Mucosa of stomach (tissue), 1 donor: Measurements from ENCODE around the gene PROM1.

ENCODE experiments used
- H3K27me3 ChIP-seq: one replicate; pipeline ENCODE4 v1.7.0; 2013; ENCODE audit warnings: mild to moderate bottlenecking, low read length; ENCODE audit not compliant: control insufficient read depth, insufficient read depth
- H3K36me3 ChIP-seq: one replicate; pipeline ENCODE4 v1.7.0; 2013; ENCODE audit warnings: low read length; ENCODE audit not compliant: control insufficient read depth, insufficient read depth
- H3K4me1 ChIP-seq: one replicate; pipeline ENCODE4 v1.7.0; 2013; ENCODE audit warnings: mild to moderate bottlenecking, low read length; ENCODE audit not compliant: control insufficient read depth, insufficient read depth
- H3K4me3 ChIP-seq: one replicate; pipeline ENCODE4 v1.7.0; 2013; ENCODE audit warnings: low read length
- H3K9ac ChIP-seq: one replicate; pipeline ENCODE4 v1.7.0; 2013; ENCODE audit warnings: mild to moderate bottlenecking, low read length, moderate library complexity
- H3K9me3 ChIP-seq: one replicate; pipeline ENCODE4 v1.7.0; 2013; ENCODE audit warnings: mild to moderate bottlenecking, low read length, moderate library complexity; ENCODE audit not compliant: control insufficient read depth
- donor health status: Pancreatic carcinoma.

The PROM1 gene

GRCh38 chr4:16104520-16104919, 20.7 kb upstream of the PROM1 start:
- no peak overlapping the region for H3K9ac ChIP-seq
- H3K9me3 ChIP-seq: no peaks in the 10 kb centered on the region
- no peak overlapping the region for H3K4me3 ChIP-seq
- no peaks in the 10 kb centered on the region for H3K4me1 ChIP-seq
- H3K36me3 ChIP-seq: no peaks in the 10 kb centered on the region
- H3K27me3 ChIP-seq: no peaks in the 10 kb centered on the region

GRCh38 chr4:16102356-16102755, 18.5 kb upstream of the PROM1 start:
- Histone ChIP-seq H3K9ac (no peak overlapping the region), H3K27me3 (no peaks in the 10 kb centered on the region), H3K4me1 (no peaks in the 10 kb centered on the region), H3K4me3 (no peak overlapping the region), H3K36me3 (no peaks in the 10 kb centered on the region), H3K9me3 (no peaks in the 10 kb centered on the region)

GRCh38 chr4:16100833-16101232, 17.0 kb upstream of the PROM1 start:
- H3K4me1 ChIP-seq: no peaks in the 10 kb centered on the region
- H3K27me3 ChIP-seq: no peaks in the 10 kb centered on the region

DNA sequence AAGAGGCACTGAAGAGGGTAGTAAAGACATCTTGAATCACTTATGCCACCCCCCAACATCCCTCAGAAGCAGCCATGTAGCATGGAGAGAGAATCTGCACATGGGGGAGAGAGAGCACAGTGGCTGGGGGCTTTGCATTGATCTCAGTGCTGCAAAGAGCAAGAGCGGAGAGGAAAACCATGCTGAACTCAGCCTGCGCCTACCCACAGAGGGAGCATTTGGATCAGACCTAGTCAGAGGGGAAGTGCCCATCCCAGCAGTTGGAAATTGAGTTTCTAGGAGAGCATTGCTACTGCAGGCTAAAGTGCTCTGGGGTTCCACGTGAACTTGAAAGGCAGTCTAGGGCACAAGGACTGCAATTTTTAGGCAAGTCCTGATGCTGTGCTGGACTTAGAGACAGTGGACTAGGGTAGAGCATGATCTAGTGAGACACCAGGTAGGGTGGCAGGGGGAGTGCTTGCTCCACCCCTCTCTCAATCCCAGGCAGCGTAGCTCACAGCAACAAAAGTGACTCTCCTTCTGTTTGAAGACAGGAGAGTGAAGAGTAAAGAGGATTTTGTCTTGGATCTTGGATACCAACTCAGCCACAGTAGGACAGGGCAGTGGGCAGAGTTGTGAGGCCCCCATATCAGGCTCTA, 9.0 kb upstream of the PROM1 start:
- Histone ChIP-seq H3K9ac (no peak overlapping the region), H3K9me3 (no peaks in the 10 kb centered on the region), H3K27me3 (no peaks in the 10 kb centered on the region), H3K4me3 (no peak overlapping the region), H3K36me3 (no peaks in the 10 kb centered on the region), H3K4me1 (no peaks in the 10 kb centered on the region)

More at GRCh38 chr4:16100833-16101232, 17.0 kb upstream of the PROM1 start:
- H3K9ac ChIP-seq: no peak overlapping the region
- no peak overlapping the region for H3K4me3 ChIP-seq
- no peaks in the 10 kb centered on the region for H3K36me3 ChIP-seq
- no peaks in the 10 kb centered on the region for H3K9me3 ChIP-seq

DNA sequence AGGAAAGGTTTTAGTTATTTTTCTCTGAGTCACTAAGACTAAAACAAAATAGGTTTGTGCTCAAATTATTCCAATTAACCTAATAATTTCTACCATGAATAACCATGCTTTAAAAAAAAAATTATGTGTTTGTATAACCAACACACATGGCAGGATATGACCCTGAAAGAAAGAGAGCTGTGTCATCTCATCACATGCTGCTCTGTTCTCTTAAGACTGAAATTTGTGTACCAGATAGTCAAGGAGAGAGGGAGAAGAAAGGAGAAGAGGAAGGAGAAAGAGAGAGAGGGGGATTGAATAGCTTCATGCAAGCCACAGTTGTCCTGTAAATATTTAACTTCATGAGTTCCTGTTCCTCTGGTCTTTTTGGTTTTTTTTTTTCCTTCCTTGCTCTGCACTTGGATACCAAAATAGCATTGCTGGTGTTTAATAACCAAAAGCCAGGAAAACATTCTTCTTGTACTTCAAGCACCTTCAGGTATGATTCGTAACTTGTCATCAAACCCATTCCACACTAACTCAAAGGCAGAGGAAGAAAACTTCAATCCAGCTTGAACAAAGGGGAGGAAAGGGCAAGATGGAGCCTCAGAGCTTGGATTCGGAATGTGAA, 6.4 kb upstream of the PROM1 start:
- no peaks in the 10 kb centered on the region for H3K9me3 ChIP-seq
- H3K4me1 ChIP-seq: no peaks in the 10 kb centered on the region
- no peaks in the 10 kb centered on the region for H3K36me3 ChIP-seq
- no peak overlapping the region for H3K9ac ChIP-seq
- no peaks in the 10 kb centered on the region for H3K27me3 ChIP-seq
- no peak overlapping the region for H3K4me3 ChIP-seq

DNA sequence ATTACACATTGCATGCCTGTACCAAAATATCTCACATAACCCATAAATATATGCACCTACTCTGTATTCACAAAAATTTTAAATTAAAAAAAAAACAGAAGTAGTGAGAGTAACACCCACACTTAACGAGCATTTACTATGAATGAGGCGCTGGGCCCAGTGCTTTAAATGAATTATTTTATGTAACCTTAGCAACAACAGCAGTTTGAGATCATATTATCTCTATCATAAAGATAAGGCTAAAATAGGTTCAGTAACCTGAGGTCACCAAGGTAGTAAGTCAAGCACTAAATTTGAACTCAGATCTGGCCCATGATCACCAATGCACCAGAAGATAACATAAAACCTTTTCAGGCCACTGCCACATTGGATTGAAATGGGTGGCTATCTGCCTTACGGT, 5.3 kb upstream of the PROM1 start:
- H3K4me1 ChIP-seq: no peaks in the 10 kb centered on the region
- no peaks in the 10 kb centered on the region for H3K27me3 ChIP-seq
- H3K4me3 ChIP-seq: no peak overlapping the region
- no peaks in the 10 kb centered on the region for H3K9me3 ChIP-seq
- no peak overlapping the region for H3K9ac ChIP-seq
- no peaks in the 10 kb centered on the region for H3K36me3 ChIP-seq

GRCh38 chr4:16088601-16089000, 4.8 kb upstream of the PROM1 start:
- Histone ChIP-seq H3K9me3 (no peaks in the 10 kb centered on the region), H3K4me1 (no peaks in the 10 kb centered on the region), H3K36me3 (no peaks in the 10 kb centered on the region), H3K4me3 (no peak overlapping the region), H3K27me3 (peaks cover 4% of the 10 kb centered on the region), H3K9ac (no peak overlapping the region)

GRCh38 chr4:16085822-16086221, 2.0 kb upstream of the PROM1 start:
- Histone ChIP-seq H3K27me3 (peaks cover 5% of the 10 kb centered on the region), H3K4me3 (no peak overlapping the region), H3K36me3 (no peaks in the 10 kb centered on the region), H3K9ac (no peak overlapping the region), H3K9me3 (no peaks in the 10 kb centered on the region), H3K4me1 (no peaks in the 10 kb centered on the region)

DNA sequence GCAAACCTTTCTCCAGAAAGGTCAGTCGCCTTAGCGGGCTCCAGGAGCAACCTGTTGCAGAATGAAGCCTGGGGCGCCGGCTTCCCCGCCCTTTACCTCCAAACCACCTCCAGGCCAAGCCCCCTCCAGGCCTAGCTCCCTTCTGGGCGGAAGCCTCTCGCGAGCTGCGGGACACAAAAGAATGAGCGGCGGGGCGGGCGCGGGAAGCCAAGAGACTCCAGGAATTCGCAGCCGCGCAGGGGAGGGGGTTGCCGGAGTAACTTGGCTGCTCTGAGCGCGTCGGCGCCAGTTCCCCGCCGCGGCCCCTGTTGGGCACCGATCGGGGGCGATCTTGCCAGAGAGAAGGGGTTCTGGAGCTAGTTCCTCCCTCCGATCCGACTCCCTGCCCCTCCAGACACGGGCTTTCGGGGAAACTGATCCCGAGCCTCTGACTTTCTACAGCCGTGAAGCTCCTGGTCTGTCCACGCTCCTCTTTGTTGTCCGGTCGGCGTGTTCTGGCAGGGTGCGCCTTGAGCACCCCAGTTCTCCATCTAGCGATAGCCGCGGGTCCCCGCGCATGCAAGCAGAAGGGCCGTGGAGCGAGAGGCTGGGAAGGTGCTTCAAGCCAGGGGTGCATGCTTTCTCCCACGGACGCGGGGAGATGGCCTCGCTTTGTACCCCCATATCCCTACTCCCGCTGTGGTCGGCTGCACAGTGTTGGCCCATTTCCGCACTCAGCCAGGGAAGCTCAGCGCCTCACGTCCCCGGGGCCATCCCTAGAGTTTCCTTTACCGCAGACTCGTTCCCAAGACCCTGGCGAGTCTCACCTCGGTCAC, 1.2 kb downstream of the PROM1 start:
- H3K9me3 ChIP-seq: no peaks in the 10 kb centered on the region
- H3K9ac ChIP-seq: peak overlapping the region; percentile 78
- H3K4me3 ChIP-seq: peak overlapping the region; percentile 75
- H3K36me3 ChIP-seq: no peaks in the 10 kb centered on the region
- peaks cover 5% of the 10 kb centered on the region for H3K27me3 ChIP-seq
- H3K4me1 ChIP-seq: peaks cover 17% of the 10 kb centered on the region

GRCh38 chr4:16082041-16082425, 1.8 kb downstream of the PROM1 start:
- Histone ChIP-seq H3K36me3 (no peaks in the 10 kb centered on the region), H3K4me3 (peak overlapping the region; percentile 75), H3K9ac (peak overlapping the region; percentile 78), H3K4me1 (peaks cover 17% of the 10 kb centered on the region), H3K27me3 (peaks cover 5% of the 10 kb centered on the region), H3K9me3 (no peaks in the 10 kb centered on the region)

GRCh38 chr4:16079046-16079445, 4.8 kb downstream of the PROM1 start:
- no peaks in the 10 kb centered on the region for H3K36me3 ChIP-seq
- H3K27me3 ChIP-seq: peaks cover 5% of the 10 kb centered on the region
- no peak overlapping the region for H3K4me3 ChIP-seq
- no peak overlapping the region for H3K9ac ChIP-seq
- H3K9me3 ChIP-seq: no peaks in the 10 kb centered on the region
- peaks cover 17% of the 10 kb centered on the region for H3K4me1 ChIP-seq

- H3K27me3 ChIP-seq: no peaks in the 10 kb centered on the region
- no peaks in the 10 kb centered on the region for H3K36me3 ChIP-seq
- H3K4me3 ChIP-seq: no peak overlapping the region
- no peaks in the 10 kb centered on the region for H3K9me3 ChIP-seq
- H3K4me1 ChIP-seq: peaks cover 17% of the 10 kb centered on the region
- H3K9ac ChIP-seq: no peak overlapping the region
Measured at GRCh38 chr4:16078195-16078760, 5.5 kb downstream of the PROM1 start.
